ENCODE data around the gene DYRK3.
A peak's percentile ranks its signal among the peaks of the same experiment; 100 is the strongest.

Gene DYRK3

GRCh38 chr1:206661161-206661820 lies 26.0 kb downstream of the DYRK3 start:
- no peak for DNase-seq (ENCODE audit: low spot score)

GRCh38 chr1:206662396-206663092 lies 27.2 kb downstream of the DYRK3 start:
- no peak for DNase-seq (ENCODE audit: low spot score)

- DNase-seq (ENCODE audit: low spot score) = no peak
Observed at GRCh38 chr1:206663362-206663761, 28.0 kb downstream of the DYRK3 start.

GRCh38 chr1:206663832-206664652 lies 28.7 kb downstream of the DYRK3 start:
- peak; percentile 56 for DNase-seq (ENCODE audit: low spot score)

- no peak for DNase-seq (ENCODE audit: low spot score)
Observed at GRCh38 chr1:206664740-206665139, 29.4 kb downstream of the DYRK3 start.

GRCh38 chr1:206666031-206666561 lies 30.8 kb downstream of the DYRK3 start:
- DNase-seq (ENCODE audit: low spot score) = no peak

- no peak for DNase-seq (ENCODE audit: low spot score)
Observed at GRCh38 chr1:206666954-206667665, 31.8 kb downstream of the DYRK3 start.

GRCh38 chr1:206668351-206668750 lies 33.0 kb downstream of the DYRK3 start:
- no peak for DNase-seq (ENCODE audit: low spot score)

GRCh38 chr1:206668874-206669410 lies 33.6 kb downstream of the DYRK3 start:
- no peak for DNase-seq (ENCODE audit: low spot score)

GRCh38 chr1:206672011-206672688 lies 36.8 kb downstream of the DYRK3 start:
- no peak for DNase-seq (ENCODE audit: low spot score)

GRCh38 chr1:206672844-206673758 lies 37.8 kb downstream of the DYRK3 start:
- no peak for DNase-seq (ENCODE audit: low spot score)

GRCh38 chr1:206674236-206674635 lies 38.9 kb downstream of the DYRK3 start:
- DNase-seq (ENCODE audit: low spot score) = no peak

GRCh38 chr1:206674745-206675175 lies 39.4 kb downstream of the DYRK3 start:
- DNase-seq (ENCODE audit: low spot score) = peak; percentile 48

- DNase-seq (ENCODE audit: low spot score) = no peak
Observed at GRCh38 chr1:206676499-206676898, 41.2 kb downstream of the DYRK3 start.

- no peak for DNase-seq (ENCODE audit: low spot score)
Observed at GRCh38 chr1:206678490-206678889, 43.2 kb downstream of the DYRK3 start.

- DNase-seq (ENCODE audit: low spot score) = no peak
Observed at GRCh38 chr1:206679738-206680211, 44.4 kb downstream of the DYRK3 start.

- DNase-seq (ENCODE audit: low spot score) = no peak
Observed at GRCh38 chr1:206680279-206680678, 44.9 kb downstream of the DYRK3 start.

GRCh38 chr1:206681359-206681758 lies 46.0 kb downstream of the DYRK3 start:
- DNase-seq (ENCODE audit: low spot score) = no peak

GRCh38 chr1:206682111-206682510 lies 46.8 kb downstream of the DYRK3 start:
- DNase-seq (ENCODE audit: low spot score) = no peak

GRCh38 chr1:206683313-206683712 lies 48.0 kb downstream of the DYRK3 start:
- DNase-seq (ENCODE audit: low spot score) = no peak
